ENCODE measurements around the gene ATRX.
"Not testable (repeated sequence)": the region's sequence is repeated elsewhere in the genome, so short reads cannot be mapped to it uniquely, and the experiment has no call there.

Gene ATRX

DNA sequence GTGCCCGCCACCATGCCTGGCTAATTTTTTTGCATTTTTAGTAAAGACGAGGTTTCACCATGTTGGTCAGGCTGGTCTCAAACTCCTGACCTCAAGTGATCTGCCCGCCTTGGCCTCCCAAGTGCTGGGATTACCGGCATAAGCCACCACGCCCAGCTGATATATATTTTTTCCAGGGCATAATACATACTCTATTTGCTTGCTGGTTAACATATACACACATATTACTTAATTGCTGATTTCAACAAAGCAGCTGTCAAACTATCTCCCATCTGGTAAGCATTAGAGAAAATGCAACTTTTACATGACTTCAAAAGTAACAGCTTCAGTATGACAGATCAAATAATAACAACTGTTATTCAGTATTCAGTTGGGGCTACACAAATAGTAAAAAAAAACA lies 164.6 kb downstream of the ATRX start:
- not testable (repeated sequence) for DNase-seq

DNA sequence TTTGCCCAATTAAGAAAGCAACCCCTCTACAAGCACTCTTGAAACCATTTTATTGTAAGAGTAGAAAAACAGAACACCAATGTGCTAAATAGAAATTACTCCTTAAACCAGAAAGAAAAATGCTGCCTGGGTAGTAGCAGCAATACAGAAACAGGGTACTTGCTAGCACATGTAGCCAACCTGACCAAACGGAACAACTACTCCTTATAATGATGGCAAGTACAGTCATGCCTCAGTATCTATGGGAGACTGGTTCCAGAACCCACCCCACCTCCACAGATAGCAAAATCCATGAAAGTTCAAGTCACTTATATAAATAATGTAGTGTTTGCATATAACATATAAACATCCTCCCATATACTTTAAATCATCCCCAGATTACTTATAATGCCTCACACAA lies 168.8 kb downstream of the ATRX start:
- no peak for DNase-seq

GRCh38 chrX:77603635-77604336 lies 182.2 kb downstream of the ATRX start:
- no peak for DNase-seq

DNA sequence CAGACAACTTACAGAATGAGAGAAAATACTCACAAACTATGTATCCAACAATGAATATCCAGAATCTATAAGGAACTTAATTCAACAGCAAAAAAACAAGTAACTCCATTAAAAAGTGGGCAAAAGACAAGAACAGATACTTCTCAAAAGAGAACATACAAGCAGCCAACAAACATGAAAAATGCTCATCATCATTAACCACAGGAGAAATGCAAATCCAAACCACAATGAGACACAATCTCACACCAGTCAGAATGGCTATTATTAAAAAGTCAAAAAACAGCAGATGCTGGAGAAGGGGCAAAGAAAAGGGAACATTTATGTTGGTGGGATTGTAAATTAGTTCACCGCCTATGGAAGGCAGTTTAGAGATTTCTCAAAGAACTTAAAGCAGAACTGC lies 188.5 kb downstream of the ATRX start:
- no peak for DNase-seq

GRCh38 chrX:77597090-77597489 lies 188.9 kb downstream of the ATRX start:
- no peak for DNase-seq

DNA sequence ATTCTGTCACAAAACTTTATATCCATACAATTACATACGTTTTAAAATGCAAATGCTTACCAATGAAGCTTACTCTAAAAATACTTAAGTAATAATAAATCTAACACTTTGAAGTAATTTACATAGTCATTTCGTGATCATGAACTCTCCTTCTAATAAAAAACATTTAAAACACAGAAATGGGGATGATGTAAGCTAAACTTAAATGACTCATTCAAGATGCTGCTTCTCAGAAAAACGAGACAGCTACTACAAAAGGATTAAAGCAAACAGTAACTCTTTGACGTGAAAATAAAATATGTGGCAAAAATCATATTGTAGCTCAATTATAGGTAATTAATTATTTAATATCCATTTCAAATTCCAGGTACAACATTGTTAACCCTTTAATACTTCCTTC lies 190.2 kb downstream of the ATRX start:
- no peak for DNase-seq

GRCh38 chrX:77572322-77572721 lies 213.7 kb downstream of the ATRX start:
- no peak for DNase-seq

DNA sequence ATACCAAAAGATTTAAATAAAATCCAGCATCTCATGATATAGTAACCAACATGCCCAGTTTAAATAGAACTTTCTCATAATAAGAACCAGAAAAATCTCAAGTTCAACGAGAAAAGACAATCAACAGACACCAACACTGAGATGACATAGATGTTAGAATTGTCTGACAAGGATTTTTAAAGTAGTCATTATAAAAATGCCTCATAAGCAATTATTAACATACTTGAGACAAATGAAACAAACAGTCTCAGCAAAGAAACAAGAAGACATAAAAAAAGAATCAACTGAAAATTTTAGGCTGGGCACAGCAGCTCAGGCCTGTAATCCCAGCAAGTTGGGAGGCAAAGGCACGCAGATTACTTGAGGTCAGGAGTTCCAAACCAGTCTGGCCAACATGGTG lies 220.7 kb downstream of the ATRX start:
- no peak for DNase-seq

DNA sequence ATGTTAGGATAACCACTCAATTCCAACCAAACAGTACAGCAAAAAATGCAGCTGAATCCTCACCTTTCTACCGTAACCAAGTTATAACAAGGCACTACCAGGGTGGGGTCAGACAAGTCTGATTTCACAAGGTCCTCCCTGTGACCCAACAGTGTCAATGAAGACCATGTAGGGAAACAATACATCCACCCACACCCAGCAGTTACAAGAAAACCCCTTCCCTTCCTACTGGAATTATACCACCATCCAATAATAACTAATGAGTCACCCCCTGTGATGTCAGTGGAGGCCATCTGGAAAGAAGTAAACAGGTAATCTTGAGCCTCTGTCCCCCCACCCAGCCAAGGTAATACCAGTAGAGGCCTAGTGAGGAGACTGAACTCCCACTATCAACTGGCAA lies 221.2 kb downstream of the ATRX start:
- DNase-seq, result no peak

- no peak for DNase-seq
Measured at GRCh38 chrX:77561372-77561771, 224.6 kb downstream of the ATRX start.

DNA sequence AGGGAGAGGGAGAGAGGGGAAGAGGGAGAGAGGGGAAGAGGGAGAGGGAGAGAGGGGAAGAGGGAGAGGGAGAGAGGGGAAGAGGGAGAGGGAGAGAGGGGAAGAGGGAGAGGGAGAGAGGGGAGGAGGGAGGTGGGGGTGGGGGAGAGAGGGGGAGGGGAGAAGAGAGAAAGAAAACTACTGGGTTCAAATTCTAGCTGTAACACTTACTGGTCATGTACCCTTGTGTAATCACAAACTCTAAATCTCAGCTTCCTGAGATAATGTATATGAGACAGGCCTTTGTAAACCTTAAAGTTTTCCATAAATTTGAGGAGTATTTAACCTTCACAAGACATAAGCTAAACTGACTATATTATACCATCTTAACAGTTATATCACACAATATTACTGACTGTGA lies 229.7 kb downstream of the ATRX start:
- no peak for DNase-seq

DNA sequence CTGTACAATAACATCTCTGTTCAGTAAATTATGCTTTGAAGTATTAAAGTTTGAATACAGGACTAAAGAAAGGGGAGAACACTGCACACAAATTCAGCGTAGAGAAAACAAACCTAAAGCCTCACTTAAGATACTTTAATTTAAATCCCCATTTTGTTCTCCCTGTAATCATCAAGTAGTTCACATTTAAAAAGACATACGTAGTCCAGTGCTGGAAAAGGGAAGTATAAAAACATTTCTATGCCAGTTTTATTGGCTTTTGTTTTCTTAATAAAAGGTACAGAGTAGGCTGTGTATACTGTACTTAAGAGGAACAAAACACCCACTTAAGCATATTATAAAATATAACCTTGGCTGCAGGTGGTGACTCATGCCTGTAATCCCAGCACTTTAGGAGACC lies 237.3 kb downstream of the ATRX start:
- no peak for DNase-seq

DNA sequence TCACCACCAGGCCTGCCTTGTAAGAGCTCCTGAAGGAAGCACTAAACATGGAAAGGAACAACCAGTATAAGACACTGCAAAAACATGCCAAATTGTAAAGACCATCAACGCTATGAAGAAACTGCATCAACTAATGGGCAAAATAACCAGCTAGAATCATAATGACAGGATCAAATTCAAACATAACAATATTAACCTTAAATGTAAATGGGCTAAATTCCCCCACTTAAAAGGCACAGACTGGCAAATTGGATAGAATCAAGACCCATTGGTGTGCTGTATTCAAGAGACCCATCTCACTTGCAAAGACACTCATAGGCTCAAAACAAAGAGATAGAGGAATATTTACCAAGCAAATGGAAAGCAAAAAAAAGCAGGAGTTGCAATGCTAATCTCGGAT lies 246.2 kb downstream of the ATRX start:
- DNase-seq, result not testable (repeated sequence)

DNA sequence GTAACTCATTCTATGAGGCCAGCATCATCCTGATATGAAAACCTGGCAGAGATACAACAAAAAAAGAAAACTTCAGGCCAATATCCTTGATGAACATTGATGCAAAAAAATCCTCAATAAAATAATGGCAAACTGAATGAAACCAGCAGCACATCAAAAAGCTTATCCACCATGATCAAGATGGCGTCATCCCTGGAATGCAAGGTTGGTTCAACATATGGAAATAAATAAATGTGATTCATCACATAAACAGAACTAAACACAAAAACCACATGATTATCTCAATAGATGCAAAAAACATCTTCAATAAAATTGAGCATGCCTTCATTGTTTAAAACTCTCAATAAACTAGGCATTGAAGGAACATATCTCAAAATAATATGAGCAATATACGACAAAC lies 254.8 kb downstream of the ATRX start:
- not testable (repeated sequence) for DNase-seq

GRCh38 chrX:77528034-77528433 lies 258.0 kb downstream of the ATRX start:
- no peak for DNase-seq

DNA sequence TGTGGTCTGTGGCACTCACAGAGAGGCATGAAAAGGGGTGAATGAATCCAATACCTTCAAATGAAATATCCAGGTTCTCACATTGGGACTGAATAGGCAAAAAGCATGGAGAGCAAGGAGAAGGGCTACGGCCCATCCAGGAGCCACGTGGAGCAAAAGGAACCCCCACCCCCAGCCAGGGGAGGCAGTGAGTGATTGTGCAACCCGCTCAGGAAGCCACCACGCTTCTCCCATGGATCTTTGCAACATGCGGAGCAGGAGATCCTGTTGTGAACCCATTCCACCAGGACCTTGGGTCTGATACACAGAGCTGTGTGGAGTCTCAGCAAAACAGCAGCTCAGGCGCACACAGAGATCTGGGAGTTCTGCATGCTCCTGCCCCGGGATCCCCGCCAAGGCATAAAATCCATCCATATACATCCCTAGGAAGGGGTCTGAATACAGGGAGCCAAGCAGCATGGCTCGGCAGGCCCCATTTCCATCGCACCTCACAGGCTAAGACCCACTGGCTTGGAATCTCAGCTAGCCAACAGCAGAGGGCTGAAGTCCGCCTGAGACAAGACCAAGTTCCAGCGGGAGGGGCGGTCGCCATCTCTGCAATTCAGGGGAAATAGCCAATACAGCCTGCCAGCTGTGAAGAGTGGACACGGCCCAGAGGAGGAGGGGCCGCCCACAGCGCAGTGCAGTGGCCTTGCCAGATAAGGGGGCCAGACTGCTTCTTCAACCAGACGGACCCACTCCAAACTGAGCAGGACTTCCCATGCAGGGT lies 258.6 kb downstream of the ATRX start:
- no peak for DNase-seq

- DNase-seq, result no peak
Measured at GRCh38 chrX:77519765-77520164, 266.3 kb downstream of the ATRX start.

DNA sequence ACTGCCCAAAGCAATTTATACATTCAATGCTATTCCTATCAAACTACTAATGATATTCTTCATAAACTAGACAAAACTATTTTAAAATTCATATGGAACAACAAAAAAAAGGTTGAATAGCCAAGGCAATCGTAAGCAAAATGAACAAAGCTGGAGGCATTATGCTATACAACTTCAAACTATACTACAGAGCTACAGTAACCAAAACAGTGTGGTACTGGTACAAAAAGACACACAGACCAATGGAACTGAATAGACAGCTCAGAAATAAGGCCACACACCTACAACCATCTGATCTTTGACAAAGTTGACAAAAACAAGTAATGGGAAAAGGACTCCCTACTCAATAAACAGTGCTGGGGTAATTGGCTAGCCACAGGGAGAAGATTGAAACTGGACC lies 271.8 kb downstream of the ATRX start:
- no peak for DNase-seq

- DNase-seq, result no peak
Measured at GRCh38 chrX:77510007-77510406, 276.0 kb downstream of the ATRX start.

DNA sequence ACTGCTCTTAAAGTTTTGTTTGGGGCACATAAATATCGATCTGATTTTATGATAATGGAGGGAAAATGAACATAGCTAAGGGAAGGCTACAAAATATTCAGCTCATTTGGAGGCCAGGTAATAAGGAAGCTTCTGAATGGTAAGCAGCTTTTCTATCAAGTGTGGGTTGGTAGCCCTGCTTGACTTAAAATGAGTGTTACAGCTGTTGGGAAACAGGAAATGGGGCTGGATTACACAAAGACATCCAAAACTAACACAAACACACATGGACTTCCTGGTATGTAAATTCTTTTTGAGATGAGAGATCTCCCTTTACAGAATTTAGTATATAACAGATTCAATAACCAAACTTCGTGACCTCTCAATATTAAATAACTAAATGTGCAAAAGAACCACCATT lies 280.8 kb downstream of the ATRX start:
- no peak for DNase-seq

GRCh38 chrX:77502951-77503525 lies 283.0 kb downstream of the ATRX start:
- no peak for DNase-seq

DNA sequence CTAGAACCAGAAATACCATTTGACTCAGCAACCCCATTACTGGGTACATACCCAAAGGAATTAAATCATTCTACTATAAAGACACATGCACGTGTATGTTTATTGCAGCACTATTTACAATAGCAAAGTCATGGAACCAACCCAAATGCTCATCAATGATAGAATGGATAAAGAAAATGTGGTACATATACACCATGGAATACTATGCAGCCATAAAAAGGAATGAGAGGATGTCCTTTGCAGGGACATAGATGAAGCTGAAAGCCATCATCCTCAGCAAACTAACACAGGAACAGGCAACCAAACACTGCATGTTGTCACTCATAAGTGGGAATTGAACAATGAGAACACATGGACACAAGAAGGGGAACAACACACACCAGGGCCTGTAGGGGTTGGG lies 285.9 kb downstream of the ATRX start:
- not testable (repeated sequence) for DNase-seq

- no peak for DNase-seq
Measured at GRCh38 chrX:77493677-77494553, 292.1 kb downstream of the ATRX start.

Data from NCI-H1930 (cell line).